GM23338 (cell line): ENCODE data around the gene TST. TPM values are rescaled to one million over a fixed set of nuclear protein-coding genes. Genes with fewer than 3 reads are reported as not detected.

Experiments used
- CREB1 ChIP-seq: fragments of 250-450 bp; sonication (Bioruptor Pico); IDR thresholded peaks from 2 replicates; pipeline ENCODE4 v1.5.0; 2020; ENCODE audit warnings: low read depth, mild to moderate bottlenecking, moderate library complexity
- EZH2phosphoT487 ChIP-seq: fragments of 200-600 bp; sonication (generic); IDR thresholded peaks from one replicate; pipeline ENCODE4 v1.8.1; 2018; ENCODE audit warnings: antibody characterized with exemption; ENCODE audit not compliant: unreplicated experiment
- NANOG ChIP-seq: IDR thresholded peaks from 2 replicates; pipeline ENCODE4 v1.6.1; 2016; ENCODE audit warnings: antibody characterized with exemption, borderline replicate concordance
- ZNF114 ChIP-seq: fragments of 250-450 bp; sonication (Bioruptor Pico); IDR thresholded peaks from 2 replicates; pipeline ENCODE4 v1.5.0; 2020; ENCODE audit warnings: mild to moderate bottlenecking, moderate library complexity
- polyA plus RNA-seq: library from polyadenylated mRNA; unstranded; fragments of >200 nt; fragmentation: Nextera tagmentation; extraction: Ambion mirVana; gene quantifications from 2 replicates; pipeline ENCODE4 v1.2.1, GENCODE V29; 2016
- total RNA-seq: library from RNA; depleted of rRNA; stranded (reverse); fragments of >200 nt; shearing (Covaris generic); gene quantifications from 2 replicates; pipeline ENCODE4 v1.2.3, GENCODE V29; 2014
- TF ChIP-seq, protein P1 (sequence below): fragments of 250-450 bp; sonication (Bioruptor Pico); IDR thresholded peaks from 2 replicates; pipeline ENCODE4 v1.5.0; 2020; ENCODE audit warnings: mild to moderate bottlenecking, moderate library complexity
- TF ChIP-seq, protein P2 (sequence below): IDR thresholded peaks from one replicate; pipeline ENCODE4 v1.6.1; 2018; ENCODE audit warnings: antibody characterized with exemption; ENCODE audit not compliant: unreplicated experiment
- TF ChIP-seq, protein P3 (sequence below), 2 experiments: fragments of 200-600 bp in 1 of 2; sonication (generic) in 1 of 2; conservative IDR thresholded peaks; 2 replicates each; pipeline versions ENCODE4 v1.5.1 to v1.6.1; 2016 to 2017; ENCODE audit warnings: antibody characterized with exemption in 2 of 2, low read depth in 2 of 2, mild to moderate bottlenecking in 2 of 2, moderate library complexity in 1 of 2

TST gene
- total and polyA plus RNA-seq, 2 experiments from 2014 or later: 14.6 to 32.7 TPM

DNA sequence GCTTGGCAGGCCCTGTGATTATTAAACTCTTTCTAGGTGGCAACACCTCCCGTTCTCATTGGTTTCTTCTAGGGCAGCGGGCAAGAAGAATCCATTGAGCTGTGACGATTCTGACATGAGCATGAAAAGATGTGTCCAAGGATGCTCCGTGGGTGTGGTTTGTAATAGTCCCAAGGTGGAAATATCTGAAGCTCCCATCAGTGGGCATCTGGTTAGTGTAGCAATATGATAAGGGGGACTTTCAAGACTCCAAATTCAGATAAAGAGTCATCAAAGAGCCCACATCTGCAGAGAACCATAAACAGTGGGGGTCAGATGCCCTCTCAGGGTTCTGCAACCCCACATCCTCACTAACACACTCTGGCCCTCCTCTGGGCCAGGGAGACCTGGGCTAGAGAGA is 42.6 kb downstream of the TST start (continued):
- TF ChIP-seq, protein P1, sequence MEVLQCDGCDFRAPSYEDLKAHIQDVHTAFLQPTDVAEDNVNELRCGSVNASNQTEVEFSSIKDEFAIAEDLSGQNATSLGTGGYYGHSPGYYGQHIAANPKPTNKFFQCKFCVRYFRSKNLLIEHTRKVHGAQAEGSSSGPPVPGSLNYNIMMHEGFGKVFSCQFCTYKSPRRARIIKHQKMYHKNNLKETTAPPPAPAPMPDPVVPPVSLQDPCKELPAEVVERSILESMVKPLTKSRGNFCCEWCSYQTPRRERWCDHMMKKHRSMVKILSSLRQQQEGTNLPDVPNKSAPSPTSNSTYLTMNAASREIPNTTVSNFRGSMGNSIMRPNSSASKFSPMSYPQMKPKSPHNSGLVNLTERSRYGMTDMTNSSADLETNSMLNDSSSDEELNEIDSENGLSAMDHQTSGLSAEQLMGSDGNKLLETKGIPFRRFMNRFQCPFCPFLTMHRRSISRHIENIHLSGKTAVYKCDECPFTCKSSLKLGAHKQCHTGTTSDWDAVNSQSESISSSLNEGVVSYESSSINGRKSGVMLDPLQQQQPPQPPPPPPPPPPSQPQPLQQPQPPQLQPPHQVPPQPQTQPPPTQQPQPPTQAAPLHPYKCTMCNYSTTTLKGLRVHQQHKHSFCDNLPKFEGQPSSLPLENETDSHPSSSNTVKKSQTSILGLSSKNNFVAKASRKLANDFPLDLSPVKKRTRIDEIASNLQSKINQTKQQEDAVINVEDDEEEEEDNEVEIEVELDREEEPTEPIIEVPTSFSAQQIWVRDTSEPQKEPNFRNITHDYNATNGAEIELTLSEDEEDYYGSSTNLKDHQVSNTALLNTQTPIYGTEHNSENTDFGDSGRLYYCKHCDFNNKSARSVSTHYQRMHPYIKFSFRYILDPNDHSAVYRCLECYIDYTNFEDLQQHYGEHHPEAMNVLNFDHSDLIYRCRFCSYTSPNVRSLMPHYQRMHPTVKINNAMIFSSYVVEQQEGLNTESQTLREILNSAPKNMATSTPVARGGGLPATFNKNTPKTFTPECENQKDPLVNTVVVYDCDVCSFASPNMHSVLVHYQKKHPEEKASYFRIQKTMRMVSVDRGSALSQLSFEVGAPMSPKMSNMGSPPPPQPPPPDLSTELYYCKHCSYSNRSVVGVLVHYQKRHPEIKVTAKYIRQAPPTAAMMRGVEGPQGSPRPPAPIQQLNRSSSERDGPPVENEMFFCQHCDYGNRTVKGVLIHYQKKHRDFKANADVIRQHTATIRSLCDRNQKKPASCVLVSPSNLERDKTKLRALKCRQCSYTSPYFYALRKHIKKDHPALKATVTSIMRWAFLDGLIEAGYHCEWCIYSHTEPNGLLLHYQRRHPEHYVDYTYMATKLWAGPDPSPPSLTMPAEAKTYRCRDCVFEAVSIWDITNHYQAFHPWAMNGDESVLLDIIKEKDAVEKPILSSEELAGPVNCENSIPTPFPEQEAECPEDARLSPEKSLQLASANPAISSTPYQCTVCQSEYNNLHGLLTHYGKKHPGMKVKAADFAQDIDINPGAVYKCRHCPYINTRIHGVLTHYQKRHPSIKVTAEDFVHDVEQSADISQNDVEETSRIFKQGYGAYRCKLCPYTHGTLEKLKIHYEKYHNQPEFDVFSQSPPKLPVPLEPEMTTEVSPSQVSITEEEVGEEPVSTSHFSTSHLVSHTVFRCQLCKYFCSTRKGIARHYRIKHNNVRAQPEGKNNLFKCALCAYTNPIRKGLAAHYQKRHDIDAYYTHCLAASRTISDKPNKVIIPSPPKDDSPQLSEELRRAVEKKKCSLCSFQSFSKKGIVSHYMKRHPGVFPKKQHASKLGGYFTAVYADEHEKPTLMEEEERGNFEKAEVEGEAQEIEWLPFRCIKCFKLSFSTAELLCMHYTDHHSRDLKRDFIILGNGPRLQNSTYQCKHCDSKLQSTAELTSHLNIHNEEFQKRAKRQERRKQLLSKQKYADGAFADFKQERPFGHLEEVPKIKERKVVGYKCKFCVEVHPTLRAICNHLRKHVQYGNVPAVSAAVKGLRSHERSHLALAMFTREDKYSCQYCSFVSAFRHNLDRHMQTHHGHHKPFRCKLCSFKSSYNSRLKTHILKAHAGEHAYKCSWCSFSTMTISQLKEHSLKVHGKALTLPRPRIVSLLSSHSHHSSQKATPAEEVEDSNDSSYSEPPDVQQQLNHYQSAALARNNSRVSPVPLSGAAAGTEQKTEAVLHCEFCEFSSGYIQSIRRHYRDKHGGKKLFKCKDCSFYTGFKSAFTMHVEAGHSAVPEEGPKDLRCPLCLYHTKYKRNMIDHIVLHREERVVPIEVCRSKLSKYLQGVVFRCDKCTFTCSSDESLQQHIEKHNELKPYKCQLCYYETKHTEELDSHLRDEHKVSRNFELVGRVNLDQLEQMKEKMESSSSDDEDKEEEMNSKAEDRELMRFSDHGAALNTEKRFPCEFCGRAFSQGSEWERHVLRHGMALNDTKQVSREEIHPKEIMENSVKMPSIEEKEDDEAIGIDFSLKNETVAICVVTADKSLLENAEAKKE (CRISPR knock-in tag): no peak
- no peak for TF ChIP-seq ZNF114 (CRISPR knock-in tag)
- TF ChIP-seq, protein P2, sequence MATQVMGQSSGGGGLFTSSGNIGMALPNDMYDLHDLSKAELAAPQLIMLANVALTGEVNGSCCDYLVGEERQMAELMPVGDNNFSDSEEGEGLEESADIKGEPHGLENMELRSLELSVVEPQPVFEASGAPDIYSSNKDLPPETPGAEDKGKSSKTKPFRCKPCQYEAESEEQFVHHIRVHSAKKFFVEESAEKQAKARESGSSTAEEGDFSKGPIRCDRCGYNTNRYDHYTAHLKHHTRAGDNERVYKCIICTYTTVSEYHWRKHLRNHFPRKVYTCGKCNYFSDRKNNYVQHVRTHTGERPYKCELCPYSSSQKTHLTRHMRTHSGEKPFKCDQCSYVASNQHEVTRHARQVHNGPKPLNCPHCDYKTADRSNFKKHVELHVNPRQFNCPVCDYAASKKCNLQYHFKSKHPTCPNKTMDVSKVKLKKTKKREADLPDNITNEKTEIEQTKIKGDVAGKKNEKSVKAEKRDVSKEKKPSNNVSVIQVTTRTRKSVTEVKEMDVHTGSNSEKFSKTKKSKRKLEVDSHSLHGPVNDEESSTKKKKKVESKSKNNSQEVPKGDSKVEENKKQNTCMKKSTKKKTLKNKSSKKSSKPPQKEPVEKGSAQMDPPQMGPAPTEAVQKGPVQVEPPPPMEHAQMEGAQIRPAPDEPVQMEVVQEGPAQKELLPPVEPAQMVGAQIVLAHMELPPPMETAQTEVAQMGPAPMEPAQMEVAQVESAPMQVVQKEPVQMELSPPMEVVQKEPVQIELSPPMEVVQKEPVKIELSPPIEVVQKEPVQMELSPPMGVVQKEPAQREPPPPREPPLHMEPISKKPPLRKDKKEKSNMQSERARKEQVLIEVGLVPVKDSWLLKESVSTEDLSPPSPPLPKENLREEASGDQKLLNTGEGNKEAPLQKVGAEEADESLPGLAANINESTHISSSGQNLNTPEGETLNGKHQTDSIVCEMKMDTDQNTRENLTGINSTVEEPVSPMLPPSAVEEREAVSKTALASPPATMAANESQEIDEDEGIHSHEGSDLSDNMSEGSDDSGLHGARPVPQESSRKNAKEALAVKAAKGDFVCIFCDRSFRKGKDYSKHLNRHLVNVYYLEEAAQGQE: no peak
- no peak for TF ChIP-seq CREB1 (CRISPR knock-in tag)
- no peak for TF ChIP-seq NANOG
- TF ChIP-seq, protein P3, sequence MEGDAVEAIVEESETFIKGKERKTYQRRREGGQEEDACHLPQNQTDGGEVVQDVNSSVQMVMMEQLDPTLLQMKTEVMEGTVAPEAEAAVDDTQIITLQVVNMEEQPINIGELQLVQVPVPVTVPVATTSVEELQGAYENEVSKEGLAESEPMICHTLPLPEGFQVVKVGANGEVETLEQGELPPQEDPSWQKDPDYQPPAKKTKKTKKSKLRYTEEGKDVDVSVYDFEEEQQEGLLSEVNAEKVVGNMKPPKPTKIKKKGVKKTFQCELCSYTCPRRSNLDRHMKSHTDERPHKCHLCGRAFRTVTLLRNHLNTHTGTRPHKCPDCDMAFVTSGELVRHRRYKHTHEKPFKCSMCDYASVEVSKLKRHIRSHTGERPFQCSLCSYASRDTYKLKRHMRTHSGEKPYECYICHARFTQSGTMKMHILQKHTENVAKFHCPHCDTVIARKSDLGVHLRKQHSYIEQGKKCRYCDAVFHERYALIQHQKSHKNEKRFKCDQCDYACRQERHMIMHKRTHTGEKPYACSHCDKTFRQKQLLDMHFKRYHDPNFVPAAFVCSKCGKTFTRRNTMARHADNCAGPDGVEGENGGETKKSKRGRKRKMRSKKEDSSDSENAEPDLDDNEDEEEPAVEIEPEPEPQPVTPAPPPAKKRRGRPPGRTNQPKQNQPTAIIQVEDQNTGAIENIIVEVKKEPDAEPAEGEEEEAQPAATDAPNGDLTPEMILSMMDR (conservative IDR thresholded peaks at IDR 0.05; ENCODE audit: low read depth in 2 of 2): no peak
- TF ChIP-seq EZH2phosphoT487: no peak
